SKM-1 treated with dmso at 0.1 percent for 144 hours (cell line): ENCODE data around the gene GNAI1.

Experiments used
- DNase-seq: peaks from one replicate; lab custom pipeline; 2025; ENCODE audit not compliant: unreplicated experiment; lab: John Stamatoyannopoulos, UW

The GNAI1 gene

GRCh38 chr7:80244206-80244916 is 109.7 kb downstream of the GNAI1 start:
- no peak for DNase-seq

GRCh38 chr7:80247144-80247543 is 112.5 kb downstream of the GNAI1 start:
- DNase-seq, result no peak

- DNase-seq, result no peak
These were observed 113.3 kb downstream of the GNAI1 start for GRCh38 chr7:80247891-80248290.

GRCh38 chr7:80249184-80249583 is 114.6 kb downstream of the GNAI1 start:
- DNase-seq, result no peak

GRCh38 chr7:80249619-80250295 is 115.1 kb downstream of the GNAI1 start:
- no peak for DNase-seq

- DNase-seq, result no peak
These were observed 118.6 kb downstream of the GNAI1 start for GRCh38 chr7:80253237-80253636.

GRCh38 chr7:80253653-80254052 is 119.0 kb downstream of the GNAI1 start:
- DNase-seq, result no peak

- no peak for DNase-seq
These were observed 121.0 kb downstream of the GNAI1 start for GRCh38 chr7:80255656-80256055.

GRCh38 chr7:80257756-80258155 is 123.1 kb downstream of the GNAI1 start:
- no peak for DNase-seq

- no peak for DNase-seq
These were observed 126.0 kb downstream of the GNAI1 start for GRCh38 chr7:80260606-80261005.

- no peak for DNase-seq
These were observed 128.7 kb downstream of the GNAI1 start for GRCh38 chr7:80263333-80263732.

GRCh38 chr7:80263821-80264220 is 129.2 kb downstream of the GNAI1 start:
- no peak for DNase-seq

- DNase-seq, result no peak
These were observed 130.3 kb downstream of the GNAI1 start for GRCh38 chr7:80264769-80265495.

- no peak for DNase-seq
These were observed 138.1 kb downstream of the GNAI1 start for GRCh38 chr7:80272560-80273239.

- no peak for DNase-seq
These were observed 138.7 kb downstream of the GNAI1 start for GRCh38 chr7:80273327-80273726.

GRCh38 chr7:80275192-80275605 is 140.6 kb downstream of the GNAI1 start:
- DNase-seq, result no peak
